Measurements from ENCODE around the gene GATAD2A. TPM values are rescaled to one million over a fixed set of nuclear protein-coding genes. Genes with fewer than 3 reads are reported as not detected.

Gene GATAD2A
- total and polyA plus RNA-seq, 9 of the 15 experiments (the other 6 are each of a cell fraction or from before 2014, with no cell fraction given) = 2.4 to 226 (median 44.2) TPM

- TF ChIP-seq, protein P1, sequence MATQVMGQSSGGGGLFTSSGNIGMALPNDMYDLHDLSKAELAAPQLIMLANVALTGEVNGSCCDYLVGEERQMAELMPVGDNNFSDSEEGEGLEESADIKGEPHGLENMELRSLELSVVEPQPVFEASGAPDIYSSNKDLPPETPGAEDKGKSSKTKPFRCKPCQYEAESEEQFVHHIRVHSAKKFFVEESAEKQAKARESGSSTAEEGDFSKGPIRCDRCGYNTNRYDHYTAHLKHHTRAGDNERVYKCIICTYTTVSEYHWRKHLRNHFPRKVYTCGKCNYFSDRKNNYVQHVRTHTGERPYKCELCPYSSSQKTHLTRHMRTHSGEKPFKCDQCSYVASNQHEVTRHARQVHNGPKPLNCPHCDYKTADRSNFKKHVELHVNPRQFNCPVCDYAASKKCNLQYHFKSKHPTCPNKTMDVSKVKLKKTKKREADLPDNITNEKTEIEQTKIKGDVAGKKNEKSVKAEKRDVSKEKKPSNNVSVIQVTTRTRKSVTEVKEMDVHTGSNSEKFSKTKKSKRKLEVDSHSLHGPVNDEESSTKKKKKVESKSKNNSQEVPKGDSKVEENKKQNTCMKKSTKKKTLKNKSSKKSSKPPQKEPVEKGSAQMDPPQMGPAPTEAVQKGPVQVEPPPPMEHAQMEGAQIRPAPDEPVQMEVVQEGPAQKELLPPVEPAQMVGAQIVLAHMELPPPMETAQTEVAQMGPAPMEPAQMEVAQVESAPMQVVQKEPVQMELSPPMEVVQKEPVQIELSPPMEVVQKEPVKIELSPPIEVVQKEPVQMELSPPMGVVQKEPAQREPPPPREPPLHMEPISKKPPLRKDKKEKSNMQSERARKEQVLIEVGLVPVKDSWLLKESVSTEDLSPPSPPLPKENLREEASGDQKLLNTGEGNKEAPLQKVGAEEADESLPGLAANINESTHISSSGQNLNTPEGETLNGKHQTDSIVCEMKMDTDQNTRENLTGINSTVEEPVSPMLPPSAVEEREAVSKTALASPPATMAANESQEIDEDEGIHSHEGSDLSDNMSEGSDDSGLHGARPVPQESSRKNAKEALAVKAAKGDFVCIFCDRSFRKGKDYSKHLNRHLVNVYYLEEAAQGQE (IDR thresholded peaks at IDR 0.05; ENCODE audit: borderline replicate concordance) = peak; percentile 47; the same call in 1 of the 2 replicates
- TF ChIP-seq, protein P1 (CRISPR knock-in tag; IDR thresholded peaks at IDR 0.05; ENCODE audit: low read depth) = no peak
- TF ChIP-seq STAG1 (CRISPR knock-in tag; IDR thresholded peaks at IDR 0.05; ENCODE audit: borderline replicate concordance) = no peak
- TF ChIP-seq RFX5 (IDR thresholded peaks at IDR 0.05; ENCODE audit: low read depth, low read length) = no peak
- TF ChIP-seq HEY1 (CRISPR knock-in tag; IDR thresholded peaks at IDR 0.05; ENCODE audit: borderline replicate concordance) = no peak
- TF ChIP-seq EP400 (IDR thresholded peaks at IDR 0.05) = peak; percentile 77
- TF ChIP-seq TOE1 (IDR thresholded peaks at IDR 0.05; ENCODE audit: borderline replicate concordance) = 0 out of 2 replicates have a peak, but pooled peaks have one; percentile 29
- TF ChIP-seq TOE1 (CRISPR knock-in tag; IDR thresholded peaks at IDR 0.05; ENCODE audit: borderline replicate concordance, low read depth) = no peak
- TF ChIP-seq, protein P2, sequence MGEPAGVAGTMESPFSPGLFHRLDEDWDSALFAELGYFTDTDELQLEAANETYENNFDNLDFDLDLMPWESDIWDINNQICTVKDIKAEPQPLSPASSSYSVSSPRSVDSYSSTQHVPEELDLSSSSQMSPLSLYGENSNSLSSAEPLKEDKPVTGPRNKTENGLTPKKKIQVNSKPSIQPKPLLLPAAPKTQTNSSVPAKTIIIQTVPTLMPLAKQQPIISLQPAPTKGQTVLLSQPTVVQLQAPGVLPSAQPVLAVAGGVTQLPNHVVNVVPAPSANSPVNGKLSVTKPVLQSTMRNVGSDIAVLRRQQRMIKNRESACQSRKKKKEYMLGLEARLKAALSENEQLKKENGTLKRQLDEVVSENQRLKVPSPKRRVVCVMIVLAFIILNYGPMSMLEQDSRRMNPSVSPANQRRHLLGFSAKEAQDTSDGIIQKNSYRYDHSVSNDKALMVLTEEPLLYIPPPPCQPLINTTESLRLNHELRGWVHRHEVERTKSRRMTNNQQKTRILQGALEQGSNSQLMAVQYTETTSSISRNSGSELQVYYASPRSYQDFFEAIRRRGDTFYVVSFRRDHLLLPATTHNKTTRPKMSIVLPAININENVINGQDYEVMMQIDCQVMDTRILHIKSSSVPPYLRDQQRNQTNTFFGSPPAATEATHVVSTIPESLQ (CRISPR knock-in tag; IDR thresholded peaks at IDR 0.05) = no peak
- no peak; the same call in 1 of the 2 replicates for TF ChIP-seq POLR2A (conservative IDR thresholded peaks at IDR 0.05)
- TF ChIP-seq MYC (IDR thresholded peaks at IDR 0.05; ENCODE audit: low read depth, low read length) = peak; percentile 97
- TF ChIP-seq MYC (CRISPR knock-in tag; IDR thresholded peaks at IDR 0.05; ENCODE audit: borderline replicate concordance, low read depth) = 0 out of 2 replicates have a peak, but pooled peaks have one; percentile 30
- no peak for TF ChIP-seq KLF6 (CRISPR knock-in tag; IDR thresholded peaks at IDR 0.05; ENCODE audit: borderline replicate concordance)
- TF ChIP-seq ZNF431 (CRISPR knock-in tag; IDR thresholded peaks at IDR 0.05) = no peak
- TF ChIP-seq MTA3 (IDR thresholded peaks at IDR 0.05; ENCODE audit: borderline replicate concordance) = peak; percentile 28; the same call in 1 of the 2 replicates
- TF ChIP-seq CBX3 (IDR thresholded peaks at IDR 0.05; ENCODE audit: borderline replicate concordance in 1 of 2, low read length in 2 of 2) = 0 out of 3 replicates have a peak, but pooled peaks of 1 of the 2 experiments have one; percentile 41
- no peak for TF ChIP-seq ZBTB7A (IDR thresholded peaks at IDR 0.05; ENCODE audit: borderline replicate concordance, control insufficient read depth, low read depth, low read length)
- no peak for TF ChIP-seq ID3 (CRISPR knock-in tag; IDR thresholded peaks at IDR 0.05)
- TF ChIP-seq ID3 (tag; IDR thresholded peaks at IDR 0.05) = no peak
These were observed 44.3 kb upstream of the GATAD2A start (continued) for GRCh38 chr19:19361075-19361594.
